Inflammatory macrophage treated with lipopolysaccharide for 4 hours (primary cell): ENCODE results near the gene FBLN2.

Source experiments
- DNase-seq: peaks from one replicate; pipeline ENCODE4 v3.0.0-alpha.2; 2020

The FBLN2 gene

GRCh38 chr3:13608969-13609725 is 60.2 kb downstream of the FBLN2 start:
- no peak for DNase-seq

DNA sequence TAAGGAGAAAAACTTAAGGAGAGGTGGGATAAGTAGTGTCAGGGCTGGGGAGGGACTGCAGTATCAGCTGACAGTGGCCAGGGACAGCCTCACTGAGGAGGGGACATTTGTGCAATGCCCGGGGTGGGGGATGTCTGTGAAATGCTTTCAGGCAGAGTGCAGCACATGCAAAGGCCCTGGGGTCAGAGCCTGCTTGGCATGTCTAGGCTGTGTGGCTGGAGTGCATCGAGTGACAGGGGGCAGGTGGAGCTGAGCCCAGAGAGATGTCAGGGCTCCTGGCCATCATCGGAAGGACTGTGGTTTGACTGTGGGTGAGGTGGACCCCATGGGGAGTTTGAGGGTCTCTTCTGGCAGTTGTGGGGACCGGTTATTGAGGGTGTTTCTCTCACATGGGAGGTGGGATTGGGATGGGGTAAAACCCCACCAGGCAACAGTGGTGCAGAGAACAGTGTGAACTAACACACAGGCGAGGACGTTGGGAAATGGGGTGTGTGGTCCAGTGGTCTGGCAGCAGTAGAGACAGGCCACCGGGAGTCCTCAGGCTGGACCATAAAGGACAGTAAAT is 61.2 kb downstream of the FBLN2 start:
- no peak for DNase-seq

DNA sequence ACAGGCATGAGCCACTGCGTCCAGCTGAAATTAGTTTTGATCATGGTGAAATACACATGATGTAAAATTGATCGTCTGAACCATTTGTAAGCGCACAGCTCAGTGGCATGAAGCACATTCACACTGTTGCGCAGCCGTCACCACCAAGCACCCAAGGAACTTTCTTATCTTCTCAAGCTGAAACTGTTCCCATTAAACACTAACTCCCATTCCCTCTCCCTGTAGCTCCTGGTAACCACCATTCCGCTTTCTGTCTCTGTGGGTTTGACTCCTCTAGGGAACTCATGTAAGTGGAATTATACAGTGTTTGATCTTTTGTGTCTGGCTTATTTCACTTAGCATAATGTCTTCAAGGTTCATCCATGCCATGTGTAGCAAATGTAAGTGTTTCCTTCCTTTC is 62.3 kb downstream of the FBLN2 start:
- no peak for DNase-seq

- DNase-seq = peak; percentile 63
Measured at GRCh38 chr3:13612829-13613228, 63.9 kb downstream of the FBLN2 start.

- no peak for DNase-seq
Measured at GRCh38 chr3:13613343-13614190, 64.6 kb downstream of the FBLN2 start.

- DNase-seq = no peak
Measured at GRCh38 chr3:13614607-13615006, 65.7 kb downstream of the FBLN2 start.

DNA sequence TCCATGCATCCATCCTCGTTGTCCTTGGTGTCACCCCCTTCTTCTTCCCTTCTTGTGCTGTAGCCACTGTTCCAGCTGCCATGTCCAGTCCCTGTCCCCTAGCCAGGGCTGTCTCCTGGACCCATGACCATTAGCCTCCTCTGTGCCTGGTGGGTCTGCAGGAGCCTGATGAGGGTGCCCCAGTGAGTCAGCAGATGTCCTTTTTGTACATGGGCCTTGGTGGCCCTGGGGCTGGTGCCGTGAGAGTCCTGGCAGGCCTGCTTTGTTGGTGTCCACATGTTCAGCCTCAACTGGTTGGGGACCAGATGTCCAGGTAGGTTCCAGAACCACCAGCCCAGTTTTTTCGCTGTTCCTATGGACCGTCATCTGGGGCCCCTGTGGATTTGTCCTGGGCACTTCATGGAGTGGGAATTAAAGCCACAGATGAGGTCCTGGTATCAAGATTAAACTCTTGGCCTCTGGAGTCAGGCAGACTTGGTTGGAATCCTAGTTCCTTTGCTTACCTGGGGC is 66.1 kb downstream of the FBLN2 start:
- no peak for DNase-seq

- DNase-seq = no peak
Measured at GRCh38 chr3:13616359-13616758, 67.4 kb downstream of the FBLN2 start.

DNA sequence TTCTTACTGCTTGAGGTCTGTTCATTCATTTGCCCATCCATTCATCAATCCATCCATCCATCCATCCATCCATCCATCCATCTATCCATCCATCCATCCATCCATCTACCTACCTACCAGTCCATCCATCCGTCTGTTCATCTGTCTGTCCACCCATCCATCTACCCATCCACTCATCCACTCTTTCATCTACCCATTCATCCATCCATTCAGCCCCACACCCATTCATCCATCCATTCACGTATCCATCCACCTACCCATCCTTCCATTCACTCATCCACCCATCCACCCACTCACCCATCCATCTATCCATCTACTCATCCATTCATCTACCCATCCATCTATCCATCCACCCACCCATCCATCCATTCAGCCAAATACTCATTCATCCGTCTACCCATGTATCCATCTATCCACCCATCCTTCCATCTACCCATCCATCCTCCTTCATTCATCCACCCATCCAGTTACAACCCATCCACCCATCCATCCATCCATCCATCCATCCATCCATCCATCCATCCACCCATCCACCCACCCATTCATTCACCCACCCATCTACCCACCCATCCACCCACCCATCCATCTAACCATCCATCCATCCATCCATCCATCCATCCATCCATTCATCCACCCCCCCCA is 68.3 kb downstream of the FBLN2 start:
- DNase-seq = no peak

GRCh38 chr3:13617981-13618380 is 69.1 kb downstream of the FBLN2 start:
- DNase-seq = no peak

DNA sequence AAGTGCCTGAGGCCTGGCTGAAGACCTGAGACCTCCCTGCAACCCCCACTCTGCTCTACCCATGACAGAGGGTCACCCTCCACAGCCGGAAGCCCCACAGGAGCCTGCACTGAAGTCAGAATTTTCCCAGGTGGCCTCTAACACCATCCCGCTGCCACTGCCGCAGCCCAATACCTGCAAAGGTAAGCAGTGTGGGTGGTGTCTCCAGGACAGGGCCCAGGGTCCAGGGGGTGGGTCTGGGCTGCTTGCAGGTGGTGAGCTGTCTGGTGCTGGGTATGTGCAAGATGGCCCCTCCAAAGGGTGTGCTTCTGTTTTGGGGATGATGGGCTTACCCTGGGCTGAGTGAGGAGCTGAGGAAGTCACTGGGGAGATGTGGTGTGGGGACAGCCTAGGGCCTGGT is 69.9 kb downstream of the FBLN2 start:
- DNase-seq = no peak

DNA sequence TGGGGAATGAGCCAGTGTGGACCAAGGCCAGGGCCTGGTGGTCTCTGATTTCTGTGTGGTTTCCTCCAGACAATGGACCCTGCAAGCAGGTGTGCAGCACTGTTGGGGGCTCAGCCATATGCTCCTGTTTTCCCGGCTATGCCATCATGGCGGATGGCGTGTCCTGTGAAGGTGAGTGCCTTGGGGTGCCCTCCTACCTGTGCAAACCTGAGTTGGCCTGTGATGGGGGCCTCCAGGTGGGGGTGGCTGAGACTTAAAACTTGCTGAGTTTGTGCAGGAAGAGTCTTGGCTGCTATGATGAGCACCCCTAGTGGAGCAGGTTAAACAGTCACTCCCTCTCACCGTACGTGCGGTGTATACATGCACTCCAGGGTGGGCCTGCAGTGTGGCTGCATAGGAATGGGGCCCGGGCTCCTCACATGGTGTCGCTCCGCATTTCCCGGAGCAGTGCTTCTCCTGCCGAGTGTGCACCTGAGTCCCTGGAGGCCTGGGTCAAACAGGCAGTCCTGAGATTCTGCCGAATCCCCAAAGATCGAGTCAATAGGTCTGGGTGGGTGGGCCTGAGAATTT is 70.8 kb downstream of the FBLN2 start:
- no peak for DNase-seq

- DNase-seq = no peak
Measured at GRCh38 chr3:13620281-13620680, 71.4 kb downstream of the FBLN2 start.

GRCh38 chr3:13620776-13621365 is 71.9 kb downstream of the FBLN2 start:
- no peak for DNase-seq

DNA sequence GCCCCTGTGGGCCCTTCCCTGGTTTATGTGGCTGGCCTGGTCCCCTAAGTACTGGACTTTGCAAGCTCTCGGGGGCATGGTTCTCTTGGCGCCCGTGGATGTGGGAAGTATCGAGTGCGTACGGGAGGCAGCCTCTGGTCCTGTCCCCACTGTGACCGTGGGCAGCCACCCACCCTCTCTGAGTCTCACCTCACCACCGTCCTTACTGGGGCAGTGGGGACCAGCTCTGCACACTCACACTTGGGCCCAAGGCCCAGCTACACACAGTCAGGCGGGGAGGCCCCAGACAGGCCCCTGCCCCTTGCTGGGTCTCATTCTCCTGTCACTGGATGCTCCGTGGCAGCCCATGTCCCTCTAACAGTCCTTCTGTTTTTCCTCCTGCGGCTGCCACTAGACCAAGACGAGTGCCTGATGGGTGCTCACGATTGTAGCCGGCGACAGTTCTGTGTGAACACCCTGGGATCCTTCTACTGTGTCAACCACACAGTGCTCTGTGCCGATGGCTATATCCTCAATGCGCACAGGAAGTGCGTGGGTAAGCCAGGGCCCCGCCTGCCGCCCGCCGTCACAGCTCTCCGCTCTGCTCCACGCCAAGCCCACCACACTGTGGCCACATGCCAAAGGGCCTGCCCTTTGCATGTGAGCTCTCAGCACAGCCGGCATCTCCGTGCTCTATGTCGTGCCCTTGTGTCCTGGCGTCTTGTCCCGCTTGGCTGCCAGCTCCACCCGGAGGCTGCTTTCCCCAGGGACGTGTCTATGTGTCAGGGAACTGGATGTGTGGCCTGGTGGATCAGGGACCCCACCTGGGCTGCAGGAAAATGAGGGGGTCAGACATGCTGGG is 72.7 kb downstream of the FBLN2 start:
- DNase-seq = no peak

GRCh38 chr3:13622356-13622755 is 73.4 kb downstream of the FBLN2 start:
- DNase-seq = no peak

DNA sequence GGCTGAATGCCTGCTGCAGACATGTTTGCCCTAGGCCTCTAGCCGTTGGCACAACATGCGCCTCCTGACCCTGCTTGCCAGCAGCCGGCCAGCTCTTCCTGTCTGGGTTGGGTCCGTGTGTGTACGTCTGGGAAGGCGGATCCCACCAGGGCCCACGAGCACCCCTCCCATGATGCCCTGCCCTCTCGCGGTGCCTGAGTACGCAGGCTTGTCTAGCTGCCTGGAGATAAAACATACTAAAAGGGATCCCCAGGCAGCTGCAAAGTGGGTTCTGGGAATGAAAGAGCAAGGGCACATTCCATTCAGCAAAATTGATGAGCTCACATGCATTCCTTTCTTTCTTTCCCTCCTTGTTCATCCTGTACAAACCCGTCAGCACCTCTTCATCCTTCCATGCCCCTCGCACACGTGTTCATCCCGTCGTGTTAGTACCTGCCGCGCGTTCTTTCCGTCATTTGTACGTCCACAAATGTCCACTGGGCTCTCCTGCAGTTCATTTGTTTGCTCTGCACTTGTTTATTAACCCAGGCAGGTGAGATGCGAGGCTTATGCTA is 74.3 kb downstream of the FBLN2 start:
- no peak for DNase-seq

GRCh38 chr3:13624021-13624420 is 75.1 kb downstream of the FBLN2 start:
- DNase-seq = no peak

GRCh38 chr3:13624671-13625125 is 75.8 kb downstream of the FBLN2 start:
- DNase-seq = no peak

DNA sequence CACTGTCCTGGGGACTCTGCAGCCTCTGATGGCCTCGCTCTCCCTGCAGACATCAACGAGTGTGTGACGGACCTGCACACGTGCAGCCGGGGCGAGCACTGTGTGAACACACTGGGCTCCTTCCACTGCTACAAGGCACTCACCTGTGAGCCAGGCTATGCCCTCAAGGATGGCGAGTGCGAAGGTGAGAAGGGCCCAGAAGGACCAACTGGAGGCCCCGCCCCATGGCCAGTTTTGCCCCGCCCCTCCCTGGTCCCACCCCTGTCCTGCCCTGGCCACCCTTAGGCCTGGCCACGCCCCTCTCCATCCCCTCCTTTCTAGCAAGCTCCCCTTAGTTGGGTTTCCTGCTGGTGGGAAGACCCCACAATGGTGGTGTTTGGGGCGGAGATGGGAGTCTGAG is 77.5 kb downstream of the FBLN2 start:
- DNase-seq = no peak

DNA sequence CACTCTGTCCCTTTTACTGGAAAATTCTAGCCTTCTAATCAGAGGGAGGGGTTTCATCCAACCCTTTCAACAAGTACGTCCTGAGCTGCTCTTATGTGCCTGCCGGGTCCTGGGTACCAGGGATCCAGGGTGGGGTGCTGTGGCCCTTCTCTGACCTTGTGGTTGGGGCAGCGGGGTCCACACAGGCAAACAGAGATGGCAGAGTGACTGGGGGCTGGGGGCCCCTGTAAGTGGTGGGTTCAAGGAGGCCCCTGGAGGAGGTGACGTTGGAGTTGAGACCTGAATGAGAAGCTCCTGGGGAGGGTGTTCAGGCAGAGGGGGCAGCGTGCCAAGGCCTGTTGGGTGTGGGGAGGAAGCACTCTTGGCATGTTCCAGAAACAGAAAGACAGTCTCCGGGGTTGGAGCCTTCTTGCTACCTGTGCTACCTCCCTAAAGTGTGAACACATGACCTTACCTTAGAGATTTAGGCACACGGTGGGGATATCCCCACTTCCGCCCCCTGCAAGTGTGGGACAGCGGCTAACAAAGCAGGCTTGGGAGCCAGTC is 78.1 kb downstream of the FBLN2 start:
- DNase-seq = no peak
